Measurements from ENCODE around the gene FRMPD1.
"Not testable (repeated sequence)": the region's sequence is repeated elsewhere in the genome, so short reads cannot be mapped to it uniquely, and the experiment has no call there.

FRMPD1 gene

GRCh38 chr9:37650873-37651768 lies at the start of gene FRMPD1:
TSS of gene FRMPD1 (plus strand) at chr9:37650954. CDS start at chr9:37692642, 41,688 bp downstream.
- peak; percentile 66 for DNase-seq

- not testable (repeated sequence) for DNase-seq
These were observed 48.7 kb upstream of the FRMPD1 start for GRCh38 chr9:37602061-37602460.

- peak; percentile 32 for DNase-seq
These were observed 47.9 kb upstream of the FRMPD1 start for GRCh38 chr9:37602817-37603216.

- no peak for DNase-seq
These were observed 46.5 kb upstream of the FRMPD1 start for GRCh38 chr9:37604296-37604695.

GRCh38 chr9:37608250-37608649 lies 42.5 kb upstream of the FRMPD1 start:
- DNase-seq = no peak

GRCh38 chr9:37609735-37610397 lies 40.9 kb upstream of the FRMPD1 start:
- DNase-seq = no peak

- no peak for DNase-seq
These were observed 39.7 kb upstream of the FRMPD1 start for GRCh38 chr9:37611014-37611413.

- no peak for DNase-seq
These were observed 38.8 kb upstream of the FRMPD1 start for GRCh38 chr9:37611961-37612360.

GRCh38 chr9:37617161-37617560 lies 33.6 kb upstream of the FRMPD1 start:
- DNase-seq = no peak

- DNase-seq = no peak
These were observed 32.9 kb upstream of the FRMPD1 start for GRCh38 chr9:37617832-37618231.

GRCh38 chr9:37618817-37619216 lies 31.9 kb upstream of the FRMPD1 start:
- DNase-seq = no peak

GRCh38 chr9:37619806-37620205 lies 30.9 kb upstream of the FRMPD1 start:
- no peak for DNase-seq

GRCh38 chr9:37620396-37620795 lies 30.4 kb upstream of the FRMPD1 start:
- DNase-seq = no peak

- peak; percentile 28 for DNase-seq
These were observed 29.3 kb upstream of the FRMPD1 start for GRCh38 chr9:37621273-37622121.

GRCh38 chr9:37622462-37622861 lies 28.3 kb upstream of the FRMPD1 start:
- no peak for DNase-seq

GRCh38 chr9:37623267-37623666 lies 27.5 kb upstream of the FRMPD1 start:
- DNase-seq = no peak

GRCh38 chr9:37624073-37624472 lies 26.7 kb upstream of the FRMPD1 start:
- no peak for DNase-seq

- DNase-seq = no peak
These were observed 25.6 kb upstream of the FRMPD1 start for GRCh38 chr9:37625036-37625757.

GRCh38 chr9:37625758-37626147 lies 25.0 kb upstream of the FRMPD1 start:
- DNase-seq = no peak

- no peak for DNase-seq
These were observed 24.0 kb upstream of the FRMPD1 start for GRCh38 chr9:37626708-37627292.

- no peak for DNase-seq
These were observed 18.3 kb upstream of the FRMPD1 start for GRCh38 chr9:37632479-37632878.

GRCh38 chr9:37635808-37636207 lies 14.9 kb upstream of the FRMPD1 start:
- no peak for DNase-seq
